PC-3 (cell line): ENCODE results near the gene CACNA1D.

Experiments
- CTCF ChIP-seq: fragments of 300-600 bp; sonication (generic); conservative IDR thresholded peaks from 2 replicates; pipeline ENCODE4 v1.5.1; 2017; ENCODE audit warnings: antibody characterized with exemption, low read depth, mild to moderate bottlenecking, low read length
- EZH2 ChIP-seq: fragments of 300-600 bp; sonication (generic); IDR thresholded peaks from one replicate; pipeline ENCODE4 v1.6.1; 2017; ENCODE audit warnings: antibody characterized with exemption, mild to moderate bottlenecking, low read length; ENCODE audit not compliant: unreplicated experiment
- EZH2phosphoT487 ChIP-seq: fragments of 300-600 bp; sonication (generic); IDR thresholded peaks from 2 replicates; pipeline ENCODE4 v1.6.1; 2018; ENCODE audit warnings: mild to moderate bottlenecking, antibody characterized with exemption, low read length, borderline replicate concordance

- TF ChIP-seq CTCF (no peak), EZH2 (no peak), EZH2phosphoT487 (no peak)
Measured at GRCh38 chr3:53764026-53764775, 269.8 kb downstream of the CACNA1D start.
